HepG2 (cell line): ENCODE data around the gene DNASE2. TPM values are rescaled to one million over a fixed set of nuclear protein-coding genes. Genes with fewer than 3 reads are reported as not detected.

Experiments
- AGO2 ChIP-seq: fragments of 200-400 bp; formaldehyde crosslinking; optimal IDR thresholded peaks from 2 replicates; pipeline ENCODE3; 2017; ENCODE audit warnings: mild to moderate bottlenecking, low read depth, low read length, moderate library complexity
- ATAD3A ChIP-seq: sonication (generic); formaldehyde crosslinking; IDR thresholded peaks from 2 replicates; pipeline ENCODE4 v1.4.0; 2020; ENCODE audit warnings: missing genetic modification reagents
- ATM ChIP-seq: fragments of 450-650 bp; IDR thresholded peaks from 2 replicates; pipeline ENCODE4 v1.7.1; 2017; ENCODE audit warnings: mild to moderate bottlenecking, borderline replicate concordance
- CBX2 ChIP-seq, 2 experiments: fragments of 200-600 bp in 1 of 2; sonication (generic); formaldehyde crosslinking in 1 of 2; IDR thresholded peaks; 2 replicates each; pipeline versions ENCODE4 v1.7.0 to v1.8.1; 2018 to 2022; ENCODE audit warnings: low read depth in 2 of 2, low read length in 1 of 2, mild to moderate bottlenecking in 1 of 2, missing genetic modification reagents in 1 of 2
- ELF1 ChIP-seq: sonication (generic); formaldehyde crosslinking; IDR thresholded peaks from 2 replicates; pipeline ENCODE4 v1.4.0; 2020; ENCODE audit warnings: missing genetic modification reagents
- HDAC1 ChIP-seq: sonication (generic); formaldehyde crosslinking; IDR thresholded peaks from 2 replicates; pipeline ENCODE4 v1.5.1; 2020; ENCODE audit warnings: mild to moderate bottlenecking, missing genetic modification reagents
- HNRNPLL ChIP-seq: fragments of 200-400 bp; formaldehyde crosslinking; IDR thresholded peaks from 2 replicates; pipeline ENCODE4 v1.6.1; 2017; ENCODE audit warnings: mild to moderate bottlenecking, low read depth, low read length; ENCODE audit not compliant: poor library complexity, severe bottlenecking
- MAZ ChIP-seq, 2 experiments: sonication (generic) in 1 of 2; formaldehyde crosslinking in 1 of 2; IDR thresholded peaks; 2 replicates each; pipeline versions ENCODE4 v1.5.0 to v1.6.1; 2012 to 2020; ENCODE audit warnings: low read depth in 2 of 2, mild to moderate bottlenecking in 2 of 2, borderline replicate concordance in 1 of 2, improper control_type of control experiment in 1 of 2, low read length in 1 of 2, missing genetic modification reagents in 1 of 2, moderate library complexity in 1 of 2
- MTF2 ChIP-seq: sonication (generic); formaldehyde crosslinking; IDR thresholded peaks from 2 replicates; pipeline ENCODE4 v1.5.0; 2020; ENCODE audit warnings: missing genetic modification reagents, borderline replicate concordance
- POLR2AphosphoS5 ChIP-seq: IDR thresholded peaks from 2 replicates; pipeline ENCODE4 v1.6.1; 2012; ENCODE audit warnings: low read depth, low read length
- SP4 ChIP-seq: sonication (generic); formaldehyde crosslinking; IDR thresholded peaks from 2 replicates; pipeline ENCODE4 v1.8.1; 2023; ENCODE audit warnings: mild to moderate bottlenecking, missing genetic modification reagents
- TCF7L2 ChIP-seq: IDR thresholded peaks from 2 replicates; pipeline ENCODE4 v1.6.1; 2011; ENCODE audit warnings: mild to moderate bottlenecking, low read depth, low read length, moderate library complexity
- TSC22D2 ChIP-seq: sonication (generic); formaldehyde crosslinking; IDR thresholded peaks from 2 replicates; pipeline ENCODE4 v1.5.1; 2020; ENCODE audit warnings: missing genetic modification reagents, mild to moderate bottlenecking, borderline replicate concordance
- ZBTB20 ChIP-seq: sonication (generic); formaldehyde crosslinking; IDR thresholded peaks from 2 replicates; pipeline ENCODE4 v1.8.1; 2023; ENCODE audit warnings: missing genetic modification reagents, low read depth, mild to moderate bottlenecking, borderline replicate concordance
- ZNF317 ChIP-seq: sonication (generic); formaldehyde crosslinking; IDR thresholded peaks from 2 replicates; pipeline ENCODE4 v1.5.0; 2020; ENCODE audit warnings: mild to moderate bottlenecking, missing genetic modification reagents
- ZNF83 ChIP-seq: sonication (generic); formaldehyde crosslinking; IDR thresholded peaks from 2 replicates; pipeline ENCODE4 v1.4.0; 2020; ENCODE audit warnings: missing genetic modification reagents, mild to moderate bottlenecking, borderline replicate concordance
- polyA plus RNA-seq, 8 experiments: library from polyadenylated mRNA; depleted of rRNA in 3 of 8; stranded (reverse) in 7 of 8; unstranded in 1 of 8; fragments of >200 nt; fragmentation: Illumina TruSeq in 4 of 8; extraction: Trizol in 4 of 8; gene quantifications; 2 replicates each; pipeline versions ENCODE4 v1.2.1 to v1.2.3, GENCODE V29; 2011 to 2016; ENCODE audit warnings: low read depth in 4 of 8, missing spikeins in 1 of 8, mixed read lengths in 1 of 8; ENCODE audit not compliant: insufficient read depth in 1 of 8
- total RNA-seq, 5 experiments: library from RNA; depleted of rRNA; stranded (reverse); fragments of >200 nt; fragmentation: Illumina TruSeq; extraction: Trizol; gene quantifications; 2 replicates each; pipeline ENCODE4 v1.2.3, GENCODE V29; 2016; ENCODE audit warnings: low read depth in 1 of 5
- TF ChIP-seq, protein P1 (sequence below): sonication (generic); formaldehyde crosslinking; IDR thresholded peaks from 2 replicates; pipeline ENCODE4 v1.9.0; 2022; ENCODE audit warnings: low read depth, missing genetic modification reagents
- TF ChIP-seq, protein P2 (sequence below): sonication (generic); formaldehyde crosslinking; IDR thresholded peaks from 2 replicates; pipeline ENCODE4 v1.5.0; 2020; ENCODE audit warnings: mild to moderate bottlenecking, missing genetic modification reagents, moderate library complexity

DNASE2 gene
- total and polyA plus RNA-seq, 2 of the 13 experiments (the other 11 are each of a cell fraction or from before 2014, with no cell fraction given) = 7.5 to 16.2 TPM

DNA sequence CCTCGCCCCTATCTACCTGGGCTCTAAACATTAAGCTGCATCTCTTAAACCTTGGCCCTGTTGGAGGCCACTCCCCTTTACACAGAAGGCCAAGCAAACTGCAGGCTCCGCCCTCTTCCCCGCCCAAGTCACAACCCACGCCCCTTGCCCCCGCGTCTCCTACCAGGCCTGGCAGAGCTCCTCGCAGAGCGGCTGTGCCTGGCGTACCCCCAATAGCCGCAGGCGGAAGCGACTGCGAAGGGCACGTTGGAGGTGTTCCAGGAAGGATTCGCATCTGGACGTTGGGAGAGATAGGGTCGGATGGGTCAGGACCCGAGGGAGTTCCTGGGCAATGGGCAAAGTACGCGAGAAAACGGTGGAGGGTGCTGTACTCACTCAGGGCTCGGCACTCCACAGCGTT is 52.8 kb downstream of the DNASE2 start (continued):
- TF ChIP-seq TSC22D2 (no peak), HDAC1 (CRISPR knock-in tag) (peak; percentile 54), ZBTB20 (no peak), ZNF83 (CRISPR knock-in tag) (no peak), ATAD3A (CRISPR knock-in tag) (no peak), MTF2 (CRISPR knock-in tag) (no peak), MAZ (IDR thresholded peaks at IDR 0.05; ENCODE audit: borderline replicate concordance, low read depth, low read length) (no peak), MAZ (CRISPR knock-in tag; IDR thresholded peaks at IDR 0.05; ENCODE audit: low read depth) (0 out of 2 replicates have a peak, but pooled peaks have one; percentile 19), ZNF317 (CRISPR knock-in tag) (no peak), AGO2 (no peak), TCF7L2 (no peak), SP4 (0 out of 2 replicates have a peak, but pooled peaks have one; percentile 41), POLR2AphosphoS5 (0 out of 2 replicates have a peak, but pooled peaks have one; percentile 24), ATM (no peak), CBX2 (IDR thresholded peaks at IDR 0.05; ENCODE audit: low read depth, low read length) (no peak), CBX2 (CRISPR knock-in tag; IDR thresholded peaks at IDR 0.05; ENCODE audit: low read depth) (no peak), HNRNPLL (peak; percentile 70), ELF1 (CRISPR knock-in tag) (peak; percentile 19; the same call in 1 of the 2 replicates)
- TF ChIP-seq, protein P1, sequence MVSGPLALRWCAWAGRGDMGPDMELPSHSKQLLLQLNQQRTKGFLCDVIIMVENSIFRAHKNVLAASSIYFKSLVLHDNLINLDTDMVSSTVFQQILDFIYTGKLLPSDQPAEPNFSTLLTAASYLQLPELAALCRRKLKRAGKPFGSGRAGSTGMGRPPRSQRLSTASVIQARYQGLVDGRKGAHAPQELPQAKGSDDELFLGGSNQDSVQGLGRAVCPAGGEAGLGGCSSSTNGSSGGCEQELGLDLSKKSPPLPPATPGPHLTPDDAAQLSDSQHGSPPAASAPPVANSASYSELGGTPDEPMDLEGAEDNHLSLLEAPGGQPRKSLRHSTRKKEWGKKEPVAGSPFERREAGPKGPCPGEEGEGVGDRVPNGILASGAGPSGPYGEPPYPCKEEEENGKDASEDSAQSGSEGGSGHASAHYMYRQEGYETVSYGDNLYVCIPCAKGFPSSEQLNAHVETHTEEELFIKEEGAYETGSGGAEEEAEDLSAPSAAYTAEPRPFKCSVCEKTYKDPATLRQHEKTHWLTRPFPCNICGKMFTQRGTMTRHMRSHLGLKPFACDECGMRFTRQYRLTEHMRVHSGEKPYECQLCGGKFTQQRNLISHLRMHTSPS (CRISPR knock-in tag) = peak; percentile 64; the same call in 1 of the 2 replicates
- TF ChIP-seq, protein P2, sequence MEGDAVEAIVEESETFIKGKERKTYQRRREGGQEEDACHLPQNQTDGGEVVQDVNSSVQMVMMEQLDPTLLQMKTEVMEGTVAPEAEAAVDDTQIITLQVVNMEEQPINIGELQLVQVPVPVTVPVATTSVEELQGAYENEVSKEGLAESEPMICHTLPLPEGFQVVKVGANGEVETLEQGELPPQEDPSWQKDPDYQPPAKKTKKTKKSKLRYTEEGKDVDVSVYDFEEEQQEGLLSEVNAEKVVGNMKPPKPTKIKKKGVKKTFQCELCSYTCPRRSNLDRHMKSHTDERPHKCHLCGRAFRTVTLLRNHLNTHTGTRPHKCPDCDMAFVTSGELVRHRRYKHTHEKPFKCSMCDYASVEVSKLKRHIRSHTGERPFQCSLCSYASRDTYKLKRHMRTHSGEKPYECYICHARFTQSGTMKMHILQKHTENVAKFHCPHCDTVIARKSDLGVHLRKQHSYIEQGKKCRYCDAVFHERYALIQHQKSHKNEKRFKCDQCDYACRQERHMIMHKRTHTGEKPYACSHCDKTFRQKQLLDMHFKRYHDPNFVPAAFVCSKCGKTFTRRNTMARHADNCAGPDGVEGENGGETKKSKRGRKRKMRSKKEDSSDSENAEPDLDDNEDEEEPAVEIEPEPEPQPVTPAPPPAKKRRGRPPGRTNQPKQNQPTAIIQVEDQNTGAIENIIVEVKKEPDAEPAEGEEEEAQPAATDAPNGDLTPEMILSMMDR (CRISPR knock-in tag) = peak; percentile 26
